HL-60 (cell line): ENCODE measurements around the gene TUB.

Experiments used
- DNase-seq, 2 experiments: peaks; one replicate each; pipeline ENCODE4 v3.0.0-alpha.2; 2010 to 2020; ENCODE audit warnings: low read depth in 1 of 2, low spot score in 1 of 2
- H3K27ac ChIP-seq: fragments of 250-450 bp; sonication (Bioruptor Pico); replicated peaks from 2 replicates; pipeline ENCODE4 v1.5.1; 2020; ENCODE audit warnings: mild to moderate bottlenecking, moderate library complexity
- H3K27me3 ChIP-seq: fragments of 250-450 bp; sonication (Bioruptor Pico); 2 replicates; pipeline ENCODE4 v1.5.1; 2021; ENCODE audit warnings: mild to moderate bottlenecking, moderate library complexity; ENCODE audit not compliant: insufficient read depth, poor library complexity, severe bottlenecking
- H3K4me3 ChIP-seq: replicated peaks from 2 replicates; pipeline ENCODE4 v1.5.1; 2011; ENCODE audit warnings: mild to moderate bottlenecking, control low read depth, low read length; ENCODE audit not compliant: insufficient read depth
- GABPA ChIP-seq: IDR thresholded peaks from 2 replicates; pipeline ENCODE4 v1.6.1; 2012; ENCODE audit warnings: low read depth
- POLR2AphosphoS5 ChIP-seq: IDR thresholded peaks from 2 replicates; pipeline ENCODE4 v1.6.1; 2012; ENCODE audit warnings: low read depth
- SPI1 ChIP-seq: IDR thresholded peaks from 2 replicates; pipeline ENCODE4 v1.6.1; 2012; ENCODE audit warnings: low read depth, mild to moderate bottlenecking, borderline replicate concordance
- TF ChIP-seq, protein P1 (sequence below): IDR thresholded peaks from one replicate; pipeline ENCODE4 v1.5.1; 2011; ENCODE audit warnings: low read length, control low read depth, inconsistent platforms; ENCODE audit not compliant: insufficient read depth
- TF ChIP-seq, protein P2 (sequence below): IDR thresholded peaks from 2 replicates; pipeline ENCODE4 v1.6.1; 2012; ENCODE audit warnings: low read depth; ENCODE audit not compliant: insufficient replicate concordance

The TUB gene

DNA sequence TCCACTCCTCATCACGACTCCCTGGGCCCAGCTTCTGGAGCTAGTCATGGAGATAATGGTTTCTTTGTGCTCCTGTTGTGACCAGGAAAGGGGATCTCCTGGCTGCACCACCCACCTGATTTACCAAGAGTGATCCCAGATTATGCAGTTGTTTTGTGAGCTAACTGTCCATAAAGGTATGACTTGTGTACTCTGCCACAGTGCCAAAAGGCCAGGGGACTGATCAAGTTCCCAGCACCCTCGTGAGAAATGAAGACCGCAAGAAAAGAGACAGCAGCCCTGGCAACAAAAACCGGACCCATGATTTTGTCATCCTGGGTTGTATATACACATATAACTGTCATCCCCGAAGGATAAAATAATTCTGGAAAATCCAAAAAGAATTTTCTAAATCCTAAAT, 26.6 kb downstream of the TUB start:
- Histone ChIP-seq H3K4me3 (no peak overlapping the region), H3K27ac (no peak overlapping the region), H3K27me3 (no peaks in the 10 kb centered on the region)
- DNase-seq: no peak
- no peak for TF ChIP-seq POLR2AphosphoS5
- TF ChIP-seq, protein P1, sequence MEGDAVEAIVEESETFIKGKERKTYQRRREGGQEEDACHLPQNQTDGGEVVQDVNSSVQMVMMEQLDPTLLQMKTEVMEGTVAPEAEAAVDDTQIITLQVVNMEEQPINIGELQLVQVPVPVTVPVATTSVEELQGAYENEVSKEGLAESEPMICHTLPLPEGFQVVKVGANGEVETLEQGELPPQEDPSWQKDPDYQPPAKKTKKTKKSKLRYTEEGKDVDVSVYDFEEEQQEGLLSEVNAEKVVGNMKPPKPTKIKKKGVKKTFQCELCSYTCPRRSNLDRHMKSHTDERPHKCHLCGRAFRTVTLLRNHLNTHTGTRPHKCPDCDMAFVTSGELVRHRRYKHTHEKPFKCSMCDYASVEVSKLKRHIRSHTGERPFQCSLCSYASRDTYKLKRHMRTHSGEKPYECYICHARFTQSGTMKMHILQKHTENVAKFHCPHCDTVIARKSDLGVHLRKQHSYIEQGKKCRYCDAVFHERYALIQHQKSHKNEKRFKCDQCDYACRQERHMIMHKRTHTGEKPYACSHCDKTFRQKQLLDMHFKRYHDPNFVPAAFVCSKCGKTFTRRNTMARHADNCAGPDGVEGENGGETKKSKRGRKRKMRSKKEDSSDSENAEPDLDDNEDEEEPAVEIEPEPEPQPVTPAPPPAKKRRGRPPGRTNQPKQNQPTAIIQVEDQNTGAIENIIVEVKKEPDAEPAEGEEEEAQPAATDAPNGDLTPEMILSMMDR: no peak
- TF ChIP-seq GABPA: no peak
- no peak for TF ChIP-seq SPI1
- TF ChIP-seq, protein P2, sequence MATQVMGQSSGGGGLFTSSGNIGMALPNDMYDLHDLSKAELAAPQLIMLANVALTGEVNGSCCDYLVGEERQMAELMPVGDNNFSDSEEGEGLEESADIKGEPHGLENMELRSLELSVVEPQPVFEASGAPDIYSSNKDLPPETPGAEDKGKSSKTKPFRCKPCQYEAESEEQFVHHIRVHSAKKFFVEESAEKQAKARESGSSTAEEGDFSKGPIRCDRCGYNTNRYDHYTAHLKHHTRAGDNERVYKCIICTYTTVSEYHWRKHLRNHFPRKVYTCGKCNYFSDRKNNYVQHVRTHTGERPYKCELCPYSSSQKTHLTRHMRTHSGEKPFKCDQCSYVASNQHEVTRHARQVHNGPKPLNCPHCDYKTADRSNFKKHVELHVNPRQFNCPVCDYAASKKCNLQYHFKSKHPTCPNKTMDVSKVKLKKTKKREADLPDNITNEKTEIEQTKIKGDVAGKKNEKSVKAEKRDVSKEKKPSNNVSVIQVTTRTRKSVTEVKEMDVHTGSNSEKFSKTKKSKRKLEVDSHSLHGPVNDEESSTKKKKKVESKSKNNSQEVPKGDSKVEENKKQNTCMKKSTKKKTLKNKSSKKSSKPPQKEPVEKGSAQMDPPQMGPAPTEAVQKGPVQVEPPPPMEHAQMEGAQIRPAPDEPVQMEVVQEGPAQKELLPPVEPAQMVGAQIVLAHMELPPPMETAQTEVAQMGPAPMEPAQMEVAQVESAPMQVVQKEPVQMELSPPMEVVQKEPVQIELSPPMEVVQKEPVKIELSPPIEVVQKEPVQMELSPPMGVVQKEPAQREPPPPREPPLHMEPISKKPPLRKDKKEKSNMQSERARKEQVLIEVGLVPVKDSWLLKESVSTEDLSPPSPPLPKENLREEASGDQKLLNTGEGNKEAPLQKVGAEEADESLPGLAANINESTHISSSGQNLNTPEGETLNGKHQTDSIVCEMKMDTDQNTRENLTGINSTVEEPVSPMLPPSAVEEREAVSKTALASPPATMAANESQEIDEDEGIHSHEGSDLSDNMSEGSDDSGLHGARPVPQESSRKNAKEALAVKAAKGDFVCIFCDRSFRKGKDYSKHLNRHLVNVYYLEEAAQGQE: no peak

DNA sequence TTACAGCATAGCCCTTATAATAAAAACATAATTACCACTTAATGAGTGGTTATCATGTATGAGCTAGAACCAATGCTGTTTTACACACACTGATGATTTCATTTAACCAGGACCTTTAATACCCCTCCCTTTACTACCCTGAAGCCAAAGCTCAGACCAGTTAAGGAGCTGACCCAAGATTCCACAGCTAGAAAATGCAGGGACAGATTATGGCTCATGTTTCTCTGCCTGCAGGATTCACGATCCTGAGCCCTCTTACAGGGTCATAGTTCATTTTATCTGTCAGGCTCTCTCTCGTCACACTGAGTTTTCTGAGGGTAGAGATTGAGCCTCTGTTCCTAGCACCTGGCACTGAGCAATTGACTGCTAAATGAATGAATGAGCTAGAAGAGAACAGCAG, 27.4 kb downstream of the TUB start:
- no peak for DNase-seq
- TF ChIP-seq, protein P2: no peak
- H3K4me3 ChIP-seq: no peak overlapping the region
- H3K27ac ChIP-seq: no peak overlapping the region
- no peaks in the 10 kb centered on the region for H3K27me3 ChIP-seq

DNA sequence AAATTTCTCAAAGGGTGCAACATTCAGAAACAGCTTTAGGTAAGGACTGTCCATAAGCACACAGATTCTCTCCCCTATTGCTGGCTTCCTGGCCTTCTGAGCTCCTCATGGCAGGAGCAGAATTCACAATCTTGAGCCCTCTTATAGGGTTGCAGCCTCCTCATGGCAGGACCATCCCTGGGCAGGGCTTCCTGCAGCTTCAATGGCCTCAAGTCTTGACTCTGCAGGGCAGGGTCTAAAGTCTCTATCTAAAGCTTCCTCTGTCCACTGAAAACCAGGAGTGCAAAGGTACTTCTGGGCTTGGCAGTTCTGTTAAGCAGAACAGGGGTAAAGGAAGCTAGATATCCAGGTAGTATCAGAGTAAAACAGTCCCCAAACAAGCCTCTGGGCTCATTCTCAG, 28.7 kb downstream of the TUB start:
- Histone ChIP-seq H3K27me3 (no peaks in the 10 kb centered on the region), H3K4me3 (no peak overlapping the region), H3K27ac (no peak overlapping the region)
- no peak for TF ChIP-seq SPI1
- TF ChIP-seq, protein P2: no peak
- no peak for TF ChIP-seq POLR2AphosphoS5
- TF ChIP-seq, protein P1: no peak
- no peak for TF ChIP-seq GABPA
- DNase-seq: no peak

DNA sequence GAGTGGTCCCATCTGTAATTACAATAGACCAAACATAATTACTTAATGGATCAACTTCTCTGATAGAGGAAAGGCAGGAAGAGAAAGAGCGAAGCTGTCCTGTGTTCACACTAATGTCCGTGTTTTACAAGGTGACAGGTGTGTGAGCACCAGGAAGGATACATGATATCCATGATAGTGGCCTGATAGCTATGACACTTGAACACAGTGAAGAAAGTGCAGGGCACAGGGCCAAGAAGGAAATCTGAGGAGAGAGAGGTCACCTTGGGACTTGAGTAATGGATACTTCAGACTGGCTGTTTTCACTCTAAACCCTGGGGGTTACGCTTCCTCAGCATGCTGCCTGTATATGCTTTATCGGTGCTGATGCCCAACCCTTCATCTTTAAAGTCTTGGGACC, 29.4 kb downstream of the TUB start:
- DNase-seq: no peak
- Histone ChIP-seq H3K27ac (no peak overlapping the region), H3K27me3 (no peaks in the 10 kb centered on the region), H3K4me3 (no peak overlapping the region)
- no peak for TF ChIP-seq SPI1
